Panc1 (cell line): ENCODE results near the gene INTS1.

Experiments used
- SIN3A ChIP-seq: IDR thresholded peaks from 2 replicates; pipeline ENCODE4 v1.6.1; 2012; ENCODE audit warnings: low read depth, mild to moderate bottlenecking, low read length, moderate library complexity, borderline replicate concordance; ENCODE audit not compliant: insufficient read depth
- TCF7L2 ChIP-seq: IDR thresholded peaks from 2 replicates; pipeline ENCODE4 v1.6.1; 2011; ENCODE audit warnings: mild to moderate bottlenecking, low read depth, low read length, inconsistent platforms
- TF ChIP-seq, protein P1 (sequence below): fragments of 450-650 bp; IDR thresholded peaks from 2 replicates; pipeline ENCODE4 v1.5.1; 2017; ENCODE audit warnings: mild to moderate bottlenecking

DNA sequence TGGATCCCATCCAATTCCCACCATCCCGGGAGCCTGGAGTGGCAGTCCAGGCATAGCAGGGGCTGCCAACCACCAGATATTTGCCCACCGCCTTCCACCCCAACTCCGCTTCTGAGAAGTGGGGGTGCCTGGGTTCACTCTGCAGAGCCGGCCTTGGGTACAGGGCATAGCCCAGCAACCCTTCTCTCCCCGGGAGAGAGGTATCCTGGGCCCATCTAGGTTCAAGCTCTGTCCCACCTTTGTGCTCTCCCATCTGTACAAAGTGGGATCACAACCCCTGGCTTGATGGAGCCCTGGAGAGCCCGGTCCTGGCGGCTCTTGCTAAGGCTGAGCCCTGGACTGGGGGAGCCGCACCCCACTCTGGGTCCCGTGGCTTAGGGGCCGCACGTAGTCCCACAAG lies 57.1 kb downstream of the INTS1 start:
- no peak for TF ChIP-seq SIN3A
- TF ChIP-seq, protein P1, sequence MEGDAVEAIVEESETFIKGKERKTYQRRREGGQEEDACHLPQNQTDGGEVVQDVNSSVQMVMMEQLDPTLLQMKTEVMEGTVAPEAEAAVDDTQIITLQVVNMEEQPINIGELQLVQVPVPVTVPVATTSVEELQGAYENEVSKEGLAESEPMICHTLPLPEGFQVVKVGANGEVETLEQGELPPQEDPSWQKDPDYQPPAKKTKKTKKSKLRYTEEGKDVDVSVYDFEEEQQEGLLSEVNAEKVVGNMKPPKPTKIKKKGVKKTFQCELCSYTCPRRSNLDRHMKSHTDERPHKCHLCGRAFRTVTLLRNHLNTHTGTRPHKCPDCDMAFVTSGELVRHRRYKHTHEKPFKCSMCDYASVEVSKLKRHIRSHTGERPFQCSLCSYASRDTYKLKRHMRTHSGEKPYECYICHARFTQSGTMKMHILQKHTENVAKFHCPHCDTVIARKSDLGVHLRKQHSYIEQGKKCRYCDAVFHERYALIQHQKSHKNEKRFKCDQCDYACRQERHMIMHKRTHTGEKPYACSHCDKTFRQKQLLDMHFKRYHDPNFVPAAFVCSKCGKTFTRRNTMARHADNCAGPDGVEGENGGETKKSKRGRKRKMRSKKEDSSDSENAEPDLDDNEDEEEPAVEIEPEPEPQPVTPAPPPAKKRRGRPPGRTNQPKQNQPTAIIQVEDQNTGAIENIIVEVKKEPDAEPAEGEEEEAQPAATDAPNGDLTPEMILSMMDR, result no peak
- no peak for TF ChIP-seq TCF7L2
